Endothelial cell of umbilical vein (primary cell): ENCODE data around the gene RPS21.

Experiments
- EZH2 ChIP-seq: IDR thresholded peaks from 2 replicates; pipeline ENCODE4 v1.6.1; 2012; ENCODE audit warnings: borderline replicate concordance, low read depth, mild to moderate bottlenecking, moderate library complexity, low read length, inconsistent platforms; ENCODE audit not compliant: severe bottlenecking
- FOS ChIP-seq: IDR thresholded peaks from 2 replicates; pipeline ENCODE4 v1.6.1; 2011; ENCODE audit warnings: mild to moderate bottlenecking, low read length, moderate library complexity, borderline replicate concordance; ENCODE audit not compliant: insufficient read depth
- GATA2 ChIP-seq: IDR thresholded peaks from 2 replicates; pipeline ENCODE4 v1.7.0; 2011; ENCODE audit warnings: low read depth, mild to moderate bottlenecking, moderate library complexity, mixed read lengths, low read length; ENCODE audit not compliant: insufficient read length, insufficient read depth
- MYC ChIP-seq: IDR thresholded peaks from one replicate; pipeline ENCODE4 v1.6.1; 2011; ENCODE audit warnings: mild to moderate bottlenecking, low read depth, low read length
- POLR2A ChIP-seq: IDR thresholded peaks from 2 replicates; pipeline ENCODE4 v1.6.1; 2012; ENCODE audit warnings: low read depth, mild to moderate bottlenecking, control low read depth, low read length
- POLR2AphosphoS5 ChIP-seq: IDR thresholded peaks from 2 replicates; pipeline ENCODE4 v1.6.1; 2012; ENCODE audit warnings: low read depth, mild to moderate bottlenecking, control low read depth, low read length, moderate library complexity; ENCODE audit not compliant: insufficient read depth
- TF ChIP-seq, protein P1 (sequence below), 2 donors: IDR thresholded peaks; 1 replicate in 1 of 2; 2 replicates in 1 of 2; pipeline ENCODE4 v1.5.1; 2011; ENCODE audit warnings: low read length in 2 of 2, mild to moderate bottlenecking in 2 of 2, moderate library complexity in 2 of 2, control low read depth in 1 of 2, inconsistent platforms in 1 of 2, low read depth in 1 of 2; ENCODE audit not compliant: insufficient read depth in 1 of 2; ENCODE audit errors: extremely low read depth in 1 of 2
- TF ChIP-seq, protein P2 (sequence below): IDR thresholded peaks from 2 replicates; pipeline ENCODE4 v1.6.1; 2011; ENCODE audit not compliant: insufficient read depth, insufficient read length

DNA sequence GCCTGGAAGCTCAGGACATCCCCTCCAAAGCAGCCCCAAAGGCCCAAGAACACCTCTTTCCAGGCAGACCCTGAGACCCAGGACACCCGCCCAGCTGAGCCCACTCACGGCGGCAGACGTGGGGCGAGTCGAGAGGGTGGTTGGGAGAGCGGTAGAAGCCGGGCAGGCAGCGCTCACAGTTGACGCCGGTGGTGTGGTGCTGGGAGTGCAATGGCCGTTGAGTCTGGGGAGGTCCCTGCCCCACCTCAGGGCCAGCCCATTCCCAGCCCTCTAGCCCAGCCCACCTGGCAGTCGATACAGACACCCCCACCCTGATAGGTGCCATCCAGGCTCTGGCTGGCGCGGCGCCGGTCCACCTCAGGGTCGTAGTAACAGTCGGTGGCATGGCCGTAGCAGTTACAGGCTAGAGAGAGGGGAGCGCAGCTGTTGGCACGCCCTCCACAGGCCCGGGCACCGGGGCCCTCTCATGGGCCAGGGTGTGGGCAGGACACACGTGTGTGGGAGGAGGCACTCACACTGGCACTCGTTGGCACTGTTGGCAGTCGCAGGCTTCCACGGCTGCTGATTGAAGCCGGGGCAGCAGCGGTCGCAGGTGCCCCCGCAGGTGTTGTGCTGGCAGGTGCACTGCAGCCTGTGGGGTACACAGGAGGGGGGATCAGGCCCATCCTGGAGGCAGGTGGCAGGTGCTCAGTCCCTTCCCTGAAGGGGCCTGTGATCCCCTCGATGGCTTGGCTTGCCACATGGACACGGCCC is 40.3 kb upstream of the RPS21 start:
- no peak for TF ChIP-seq EZH2
- TF ChIP-seq, protein P1, sequence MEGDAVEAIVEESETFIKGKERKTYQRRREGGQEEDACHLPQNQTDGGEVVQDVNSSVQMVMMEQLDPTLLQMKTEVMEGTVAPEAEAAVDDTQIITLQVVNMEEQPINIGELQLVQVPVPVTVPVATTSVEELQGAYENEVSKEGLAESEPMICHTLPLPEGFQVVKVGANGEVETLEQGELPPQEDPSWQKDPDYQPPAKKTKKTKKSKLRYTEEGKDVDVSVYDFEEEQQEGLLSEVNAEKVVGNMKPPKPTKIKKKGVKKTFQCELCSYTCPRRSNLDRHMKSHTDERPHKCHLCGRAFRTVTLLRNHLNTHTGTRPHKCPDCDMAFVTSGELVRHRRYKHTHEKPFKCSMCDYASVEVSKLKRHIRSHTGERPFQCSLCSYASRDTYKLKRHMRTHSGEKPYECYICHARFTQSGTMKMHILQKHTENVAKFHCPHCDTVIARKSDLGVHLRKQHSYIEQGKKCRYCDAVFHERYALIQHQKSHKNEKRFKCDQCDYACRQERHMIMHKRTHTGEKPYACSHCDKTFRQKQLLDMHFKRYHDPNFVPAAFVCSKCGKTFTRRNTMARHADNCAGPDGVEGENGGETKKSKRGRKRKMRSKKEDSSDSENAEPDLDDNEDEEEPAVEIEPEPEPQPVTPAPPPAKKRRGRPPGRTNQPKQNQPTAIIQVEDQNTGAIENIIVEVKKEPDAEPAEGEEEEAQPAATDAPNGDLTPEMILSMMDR (IDR thresholded peaks at IDR 0.05; ENCODE audit: extremely low read depth in 1 of 2, insufficient read depth in 1 of 2, low read depth in 1 of 2, low read length in 2 of 2) = no peak
- no peak for TF ChIP-seq POLR2A
- TF ChIP-seq MYC = no peak
- no peak for TF ChIP-seq POLR2AphosphoS5
- TF ChIP-seq GATA2 = no peak
- TF ChIP-seq, protein P2, sequence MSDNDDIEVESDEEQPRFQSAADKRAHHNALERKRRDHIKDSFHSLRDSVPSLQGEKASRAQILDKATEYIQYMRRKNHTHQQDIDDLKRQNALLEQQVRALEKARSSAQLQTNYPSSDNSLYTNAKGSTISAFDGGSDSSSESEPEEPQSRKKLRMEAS = no peak
- no peak for TF ChIP-seq FOS
